Esophagus (tissue), 2 donors: Measurements from ENCODE around the gene SHROOM3. TPM values are rescaled to one million over a fixed set of nuclear protein-coding genes. Genes with fewer than 3 reads are reported as not detected.
"Not testable (repeated sequence)": the region's sequence is repeated elsewhere in the genome, so short reads cannot be mapped to it uniquely, and the experiment has no call there.

Experiments
- H3K27ac ChIP-seq, 2 donors: one replicate each; pipeline ENCODE4 v1.5.1; 2013; ENCODE audit warnings: low read depth in 2 of 2, mild to moderate bottlenecking in 2 of 2, inconsistent platforms in 1 of 2, low read length in 1 of 2, moderate library complexity in 1 of 2
- H3K27me3 ChIP-seq, 2 donors: one replicate each; pipeline ENCODE4 v1.6.1; 2013; ENCODE audit warnings: low read length in 2 of 2, control low read depth in 1 of 2, mild to moderate bottlenecking in 1 of 2; ENCODE audit not compliant: insufficient read depth in 2 of 2, control insufficient read depth in 1 of 2
- H3K36me3 ChIP-seq, 2 donors: one replicate each; pipeline ENCODE4 v1.6.1; 2013; ENCODE audit warnings: low read length in 1 of 2; ENCODE audit not compliant: control insufficient read depth in 2 of 2, insufficient read depth in 2 of 2
- H3K4me1 ChIP-seq, 2 donors: one replicate each; pipeline ENCODE4 v1.6.1; 2013; ENCODE audit warnings: low read length in 1 of 2; ENCODE audit not compliant: control insufficient read depth in 2 of 2, insufficient read depth in 2 of 2
- H3K4me3 ChIP-seq, 2 donors: one replicate each; pipeline ENCODE4 v1.5.1; 2013; ENCODE audit warnings: low read length in 2 of 2, mild to moderate bottlenecking in 2 of 2, low read depth in 1 of 2, moderate library complexity in 1 of 2
- H3K9me3 ChIP-seq, 2 donors: one replicate each; pipeline ENCODE4 v1.6.1; 2013; ENCODE audit warnings: mild to moderate bottlenecking in 2 of 2, low read depth in 1 of 2, low read length in 1 of 2, moderate library complexity in 1 of 2; ENCODE audit not compliant: control insufficient read depth in 2 of 2, insufficient read depth in 1 of 2
- WGBS, 2 donors: extraction: QIAGEN DNeasy Blood & Tissue Kit; methylation state at CpG; one replicate each; pipeline ENCODE4 v1.1.7; 2013; 5-methylcytosine and 5-hydroxymethylcytosine counted together
- polyA plus RNA-seq, 2 donors: library from polyadenylated mRNA; stranded (reverse); fragments of 200-250 nt; gene quantifications; one replicate each; pipeline ENCODE4 v1.2.3, GENCODE V29; 2013
- donor health status: healthy with polysubstance abuse.
- donor health status: Bipolar disorder and iron deficiency.

Gene SHROOM3
- polyA plus RNA-seq, 2 donors: 14.2 to 15.3 TPM

DNA sequence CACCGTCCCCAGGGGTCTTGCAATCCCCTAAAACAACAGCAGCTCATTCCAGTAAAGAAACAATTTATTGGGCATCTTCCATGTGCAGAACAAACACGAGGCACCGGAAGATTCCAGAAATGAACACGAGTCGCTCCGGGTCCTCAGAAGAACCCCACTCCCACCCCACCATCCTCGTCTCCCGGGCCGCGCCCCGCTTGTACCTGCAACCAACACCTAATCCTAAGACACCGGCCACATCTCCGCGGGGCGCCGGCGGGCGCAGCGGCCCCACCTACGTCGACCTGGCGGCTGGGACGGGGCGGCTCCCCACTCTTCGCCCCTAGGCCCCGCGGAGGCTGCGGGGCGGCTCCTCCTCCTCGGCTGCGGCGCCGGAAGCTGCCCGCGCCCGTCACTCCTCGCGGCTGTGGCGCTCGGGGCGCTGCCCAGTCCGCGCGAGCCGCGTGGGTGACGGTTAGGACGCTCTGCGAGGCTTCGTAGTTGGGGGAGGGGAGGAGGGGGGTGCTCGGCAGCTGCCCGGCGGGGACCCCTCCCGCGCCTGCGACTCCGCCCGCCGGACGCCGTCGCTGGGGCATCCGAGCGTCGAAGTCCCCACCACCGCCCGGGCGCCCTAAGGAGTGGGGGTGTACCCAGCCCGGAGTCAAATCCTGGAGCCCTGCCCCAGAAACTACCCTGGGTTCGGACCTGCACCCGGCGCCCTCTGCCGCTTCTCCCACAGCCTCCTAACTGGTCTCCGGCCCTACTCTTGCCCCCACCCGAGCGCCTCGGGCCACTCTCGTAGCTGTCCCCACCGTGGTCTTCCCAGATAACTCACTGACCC, 14.1 kb upstream of the SHROOM3 start, which contains the start of gene CCDC158:
Gene CCDC158, minus strand, starts transcription at position 380 of the 820 bp plus-strand sequence. CDS start 17,934 bp downstream, outside the sequence.
- H3K27ac ChIP-seq: no peak within 1 kb of the TSS
- WGBS, 2 donors: 8 to 9% methylated on average over 45 to 79 of the region's 79 CpGs
- peaks cover 0 to 6% of the 10 kb centered on the region in 2 donors for H3K4me1 ChIP-seq
- H3K36me3 ChIP-seq: no peaks in the 10 kb centered on the region
- peak within 1 kb of the TSS; percentile 41 to 51 for H3K4me3 ChIP-seq
- H3K9me3 ChIP-seq: no peaks in the 10 kb centered on the region
- H3K27me3 ChIP-seq: no peaks in the 10 kb centered on the region

DNA sequence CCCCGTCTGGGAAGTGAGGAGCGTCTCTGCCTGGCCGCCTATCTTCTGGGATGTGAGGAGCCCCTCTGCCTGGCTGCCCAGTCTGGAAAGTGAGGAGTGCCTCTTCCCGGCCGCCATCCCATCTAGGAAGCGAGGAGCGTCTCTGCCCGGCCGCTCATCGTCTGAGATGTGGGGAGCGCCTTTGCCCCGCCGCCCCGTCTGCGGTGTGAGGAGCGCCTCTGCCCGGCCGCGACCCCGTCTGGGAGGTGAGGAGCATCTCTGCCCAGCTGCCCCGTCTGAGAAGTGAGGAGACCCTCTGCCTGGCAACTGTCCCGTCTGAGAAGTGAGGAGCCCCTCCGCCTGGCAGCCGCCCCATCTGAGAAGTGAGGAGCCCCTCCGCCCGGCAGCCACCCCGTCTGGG, 11.9 kb upstream of the SHROOM3 start:
- 96% methylated on average over 23 to 27 of the region's 27 CpGs for WGBS, 2 donors
- not testable (repeated sequence) for H3K4me1 ChIP-seq, H3K27me3 ChIP-seq, H3K27ac ChIP-seq, H3K9me3 ChIP-seq, H3K4me3 ChIP-seq, H3K36me3 ChIP-seq

DNA sequence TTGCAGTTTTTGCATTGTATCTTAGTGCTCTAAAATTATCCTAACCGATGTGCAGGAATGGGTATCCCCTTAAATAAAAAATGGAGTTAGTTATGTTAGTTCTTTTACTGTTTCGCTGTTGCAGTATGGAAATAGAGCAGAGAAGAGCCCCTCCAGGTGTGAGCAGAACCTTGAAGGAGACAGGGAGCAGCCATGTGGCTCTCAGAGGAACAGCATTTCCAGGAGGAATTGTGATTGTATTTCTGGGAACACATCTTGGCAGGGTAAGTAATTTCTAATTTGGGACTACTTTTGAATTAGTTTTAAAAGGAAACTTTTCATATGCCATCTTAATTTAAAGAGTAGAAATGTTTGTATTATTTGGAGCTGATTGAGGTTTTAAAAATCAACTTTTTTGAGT, 8.8 kb upstream of the SHROOM3 start:
- 52 to 56% methylated on average over 2 of the region's 2 CpGs for WGBS, 2 donors
- Histone ChIP-seq H3K4me3 (no peak overlapping the region), H3K36me3 (no peaks in the 10 kb centered on the region), H3K27ac (no peak overlapping the region), H3K4me1 (peaks cover 0 to 1% of the 10 kb centered on the region in 2 donors), H3K27me3 (no peaks in the 10 kb centered on the region), H3K9me3 (no peaks in the 10 kb centered on the region)

DNA sequence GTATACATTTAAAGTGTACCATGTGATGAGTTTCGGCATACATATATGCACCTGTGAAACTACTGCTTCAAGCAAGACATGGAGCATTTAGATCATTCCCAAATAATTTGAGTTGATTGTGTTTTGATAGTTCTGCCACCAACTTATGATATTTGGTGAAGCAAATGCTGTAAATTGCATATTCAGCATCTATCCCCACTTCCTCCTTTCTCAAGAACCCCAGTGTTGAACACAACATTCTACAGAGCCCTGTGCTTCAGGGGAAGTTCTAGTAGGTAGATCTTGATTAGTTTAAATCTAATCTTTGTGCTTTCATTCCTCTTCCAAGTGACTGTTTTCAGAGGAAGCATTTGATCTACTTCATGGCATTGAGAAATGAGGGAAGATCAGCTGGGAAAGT, 5.4 kb upstream of the SHROOM3 start:
- H3K27me3 ChIP-seq: no peaks in the 10 kb centered on the region
- no peaks in the 10 kb centered on the region for H3K9me3 ChIP-seq
- WGBS, 2 donors: 97 to 100% methylated on average over 1 of the region's 1 CpG
- H3K36me3 ChIP-seq: no peaks in the 10 kb centered on the region
- no peaks in the 10 kb centered on the region for H3K4me1 ChIP-seq
- H3K4me3 ChIP-seq: no peak overlapping the region
- no peak overlapping the region for H3K27ac ChIP-seq

DNA sequence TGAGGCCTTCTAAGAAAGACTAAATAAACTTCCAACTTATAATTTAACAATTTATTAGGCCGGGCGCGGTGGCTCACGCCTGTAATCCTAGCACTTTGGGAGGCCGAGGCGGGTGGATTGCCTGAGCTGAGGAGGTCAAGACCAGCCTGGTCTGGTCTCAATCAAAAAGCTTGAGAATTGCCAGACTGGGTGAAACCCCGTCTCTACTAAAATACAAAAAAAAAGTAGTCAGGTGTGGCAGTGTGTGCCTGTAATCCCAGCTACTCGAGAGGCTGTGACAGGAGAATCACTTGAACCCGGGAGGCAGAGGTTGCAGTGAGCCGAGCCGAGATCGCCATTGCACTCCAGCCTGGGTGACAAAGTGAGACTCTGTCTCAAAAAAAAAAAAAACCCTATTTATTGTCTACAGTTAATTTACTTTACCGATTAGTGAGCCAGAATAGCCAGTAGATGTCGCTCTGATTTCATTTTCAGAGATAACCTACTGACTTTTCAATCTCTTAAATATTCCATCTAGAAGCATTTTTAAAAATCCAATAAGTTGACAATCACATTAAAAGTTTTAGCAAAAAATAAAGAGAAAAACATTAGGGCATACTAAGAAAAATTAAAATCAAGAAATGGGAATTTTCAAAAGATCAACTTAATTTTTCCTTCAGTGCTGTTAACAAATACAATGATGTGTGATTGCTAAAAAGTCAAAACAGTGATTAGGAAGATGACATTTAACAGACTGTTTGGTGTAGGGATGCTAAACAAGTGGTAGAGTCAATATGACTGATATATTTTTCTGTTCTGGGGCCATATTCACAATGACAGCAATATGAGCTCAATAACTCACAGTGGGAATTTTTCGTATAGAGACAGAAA, 4.3 kb upstream of the SHROOM3 start:
- H3K9me3 ChIP-seq: no peaks in the 10 kb centered on the region
- H3K27ac ChIP-seq: no peak overlapping the region
- H3K36me3 ChIP-seq: no peaks in the 10 kb centered on the region
- H3K27me3 ChIP-seq: no peaks in the 10 kb centered on the region
- H3K4me1 ChIP-seq: no peaks in the 10 kb centered on the region
- 39 to 42% methylated on average over 15 of the region's 15 CpGs for WGBS, 2 donors
- H3K4me3 ChIP-seq: no peak overlapping the region

DNA sequence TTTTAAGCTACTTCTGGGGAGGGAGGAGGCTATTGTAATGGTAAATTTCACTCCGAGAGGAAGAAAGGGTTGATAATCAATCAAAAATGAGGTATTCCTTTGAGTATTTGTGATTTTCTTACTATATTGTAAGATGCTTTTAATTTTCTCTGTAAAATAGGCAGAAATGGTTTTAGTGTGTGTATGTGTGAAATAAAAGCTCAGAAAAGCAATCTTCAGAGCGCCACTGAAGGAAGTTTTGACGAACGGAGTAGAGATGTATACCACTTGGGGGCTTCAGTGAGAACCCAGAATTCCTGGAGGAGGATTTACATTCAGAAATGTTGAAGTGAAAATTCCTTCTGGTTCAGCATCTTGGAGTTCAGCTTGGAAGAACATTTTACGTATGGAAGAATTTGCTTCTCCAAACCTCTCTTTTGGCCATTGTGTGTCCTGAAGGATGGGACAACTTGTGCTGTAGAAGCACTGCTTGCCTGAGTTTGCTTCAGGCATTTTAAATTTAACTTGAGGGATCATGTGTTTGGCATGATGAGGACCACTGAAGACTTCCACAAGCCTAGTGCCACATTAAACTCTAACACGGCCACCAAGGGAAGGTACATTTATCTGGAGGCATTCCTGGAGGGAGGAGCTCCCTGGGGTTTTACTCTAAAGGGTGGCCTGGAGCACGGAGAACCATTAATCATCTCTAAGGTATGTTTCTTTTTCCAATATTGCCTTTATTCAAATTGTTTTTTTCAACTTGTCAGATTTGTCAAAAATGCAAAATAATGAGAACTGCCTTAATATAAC, 695 bp downstream of the SHROOM3 start:
- H3K9me3 ChIP-seq: no peaks in the 10 kb centered on the region
- H3K4me1 ChIP-seq: no peaks in the 10 kb centered on the region
- H3K36me3 ChIP-seq: no peaks in the 10 kb centered on the region
- peak overlapping the region in 1 of 2 donors; percentile 19 for H3K4me3 ChIP-seq
- WGBS, 2 donors: 47 to 61% methylated on average over 7 of the region's 7 CpGs
- no peaks in the 10 kb centered on the region for H3K27me3 ChIP-seq
- H3K27ac ChIP-seq: no peak overlapping the region

DNA sequence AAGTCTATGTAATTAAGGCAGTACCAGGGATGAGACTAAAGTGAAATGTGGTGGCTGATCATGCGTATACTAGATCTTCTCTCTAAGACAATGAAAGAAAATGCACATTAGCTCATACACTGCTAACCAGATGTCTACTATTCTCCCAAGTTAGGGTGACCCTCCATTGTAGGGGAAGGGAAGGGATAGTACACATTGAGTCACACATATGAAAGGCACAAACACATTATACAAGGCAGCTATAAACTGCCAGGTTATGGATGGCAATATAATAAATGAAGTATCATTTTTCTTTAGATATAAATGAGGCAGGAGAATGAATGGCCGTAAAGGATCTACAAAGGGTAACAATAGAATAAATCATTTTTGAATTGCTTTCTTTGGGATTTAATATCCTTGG, 4.5 kb downstream of the SHROOM3 start:
- Histone ChIP-seq H3K36me3 (no peaks in the 10 kb centered on the region), H3K4me3 (no peak overlapping the region), H3K4me1 (no peaks in the 10 kb centered on the region), H3K27ac (no peak overlapping the region), H3K27me3 (no peaks in the 10 kb centered on the region), H3K9me3 (no peaks in the 10 kb centered on the region)
- 92 to 93% methylated on average over 2 of the region's 2 CpGs for WGBS, 2 donors

DNA sequence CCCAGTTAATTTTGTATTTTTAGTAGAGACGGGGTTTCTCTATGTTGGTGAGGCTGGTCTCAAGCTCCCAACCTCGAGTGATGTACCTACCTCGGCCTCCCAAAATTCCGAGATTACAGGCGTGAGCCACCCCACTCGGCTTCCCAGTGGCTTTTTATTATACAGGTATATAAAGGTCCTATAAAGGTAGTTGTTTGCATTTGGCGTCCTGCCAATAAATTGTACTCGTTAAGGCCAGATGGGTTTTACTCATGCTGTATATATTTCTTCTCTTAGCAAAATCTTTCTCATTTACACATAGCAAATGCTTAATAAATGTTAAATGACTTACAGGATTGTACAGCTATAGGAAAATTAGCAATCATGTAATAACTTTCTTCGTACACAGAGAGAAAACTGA, 6.9 kb downstream of the SHROOM3 start:
- Histone ChIP-seq H3K4me1 (no peaks in the 10 kb centered on the region), H3K36me3 (no peaks in the 10 kb centered on the region), H3K9me3 (no peaks in the 10 kb centered on the region), H3K27ac (no peak overlapping the region), H3K27me3 (no peaks in the 10 kb centered on the region), H3K4me3 (no peak overlapping the region)
- 75 to 85% methylated on average over 9 of the region's 9 CpGs for WGBS, 2 donors

DNA sequence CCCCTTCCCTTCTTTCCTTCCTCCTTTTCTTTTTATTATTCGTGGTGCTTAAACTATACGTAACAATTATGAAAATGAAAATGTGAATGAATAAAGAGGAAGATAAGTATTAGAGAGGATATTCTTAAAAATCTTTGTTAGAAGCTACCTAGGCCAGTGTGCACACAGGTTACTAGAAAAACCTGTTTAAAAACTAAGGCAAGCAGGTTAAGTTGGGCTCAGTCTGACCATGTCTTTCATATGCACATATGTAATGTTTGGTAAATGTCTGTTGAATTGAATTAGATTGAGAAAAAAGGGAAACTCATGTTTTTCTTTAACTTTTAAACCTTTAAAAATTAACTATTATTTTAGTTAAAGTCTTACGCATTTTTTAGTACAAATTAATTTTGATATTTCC, 7.8 kb downstream of the SHROOM3 start:
- Histone ChIP-seq H3K27ac (no peak overlapping the region), H3K4me1 (no peaks in the 10 kb centered on the region), H3K4me3 (no peak overlapping the region), H3K36me3 (no peaks in the 10 kb centered on the region), H3K27me3 (no peaks in the 10 kb centered on the region), H3K9me3 (no peaks in the 10 kb centered on the region)
- 85 to 90% methylated on average over 3 of the region's 3 CpGs for WGBS, 2 donors
